GM18499 (cell line): ENCODE results near the gene ARPP21.

Experiments
- ATAC-seq: cut with Tn5 transposase; IDR thresholded peaks from one replicate; pipeline ENCODE4 v1.9.1; 2021; ENCODE audit warnings: moderate number of reproducible peaks; ENCODE audit not compliant: insufficient read depth, unreplicated experiment

The ARPP21 gene

GRCh38 chr3:35674451-35675109 is 35.3 kb downstream of the ARPP21 start:
- ATAC-seq, result no peak

GRCh38 chr3:35675206-35675605 is 35.9 kb downstream of the ARPP21 start:
- ATAC-seq, result no peak

GRCh38 chr3:35675621-35676020 is 36.3 kb downstream of the ARPP21 start:
- no peak for ATAC-seq

GRCh38 chr3:35677797-35678196 is 38.5 kb downstream of the ARPP21 start:
- ATAC-seq, result no peak

- ATAC-seq, result no peak
These were observed 39.4 kb downstream of the ARPP21 start for GRCh38 chr3:35678643-35679161.

GRCh38 chr3:35679409-35680080 is 40.2 kb downstream of the ARPP21 start:
- no peak for ATAC-seq

GRCh38 chr3:35680866-35681650 is 41.7 kb downstream of the ARPP21 start:
- ATAC-seq, result no peak

GRCh38 chr3:35685153-35685552 is 45.8 kb downstream of the ARPP21 start:
- no peak for ATAC-seq

- no peak for ATAC-seq
These were observed 49.5 kb downstream of the ARPP21 start for GRCh38 chr3:35688826-35689225.

GRCh38 chr3:35690271-35690670 is 50.9 kb downstream of the ARPP21 start:
- ATAC-seq, result no peak

- no peak for ATAC-seq
These were observed 66.6 kb downstream of the ARPP21 start for GRCh38 chr3:35705904-35706303.

GRCh38 chr3:35707904-35708303 is 68.6 kb downstream of the ARPP21 start:
- ATAC-seq, result no peak

GRCh38 chr3:35708394-35709271 is 69.3 kb downstream of the ARPP21 start:
- no peak for ATAC-seq

GRCh38 chr3:35709691-35710090 is 70.4 kb downstream of the ARPP21 start:
- ATAC-seq, result no peak

GRCh38 chr3:35710554-35710953 is 71.2 kb downstream of the ARPP21 start:
- no peak for ATAC-seq

GRCh38 chr3:35718921-35719320 is 79.6 kb downstream of the ARPP21 start:
- no peak for ATAC-seq

GRCh38 chr3:35721628-35722027 is 82.3 kb downstream of the ARPP21 start:
- no peak for ATAC-seq

- no peak for ATAC-seq
These were observed 83.6 kb downstream of the ARPP21 start for GRCh38 chr3:35722902-35723301.

- no peak for ATAC-seq
These were observed 84.3 kb downstream of the ARPP21 start for GRCh38 chr3:35723480-35724097.

- ATAC-seq, result no peak
These were observed 84.8 kb downstream of the ARPP21 start for GRCh38 chr3:35724106-35724505.
